ENCODE data around the gene TIFAB. TPM values are rescaled to one million over a fixed set of nuclear protein-coding genes. Genes with fewer than 3 reads are reported as not detected.

Gene TIFAB
- total and polyA plus RNA-seq, 8 donors, result 0.08 TPM; not detected in 7

DNA sequence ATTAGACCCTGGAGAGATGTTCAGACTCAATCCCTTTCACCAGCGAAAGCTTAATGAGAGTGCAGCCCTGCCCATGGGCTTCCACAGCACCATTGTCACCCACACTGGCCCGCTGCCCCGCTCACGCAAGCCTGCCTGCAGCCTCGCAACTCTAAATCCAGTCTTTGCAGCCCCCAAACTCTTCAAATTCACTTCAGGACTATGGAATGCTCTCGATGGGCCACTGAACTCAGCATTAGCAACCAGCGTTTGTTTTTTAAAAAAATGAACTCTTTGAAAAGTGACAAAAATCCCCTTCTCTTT lies 22.1 kb downstream of the TIFAB start:
- Histone ChIP-seq H3K36me3 (no peaks in the 10 kb centered on the region), H3K27me3 (no peaks in the 10 kb centered on the region), H3K4me3 (no peak overlapping the region), H3K9me3 (peaks cover 0 to 12% (median 11%) of the 10 kb centered on the region in 4 donors), H3K27ac (no peak overlapping the region), H3K4me1 (peaks cover 0 to 20% (median 2%) of the 10 kb centered on the region in 4 donors)
- DNase-seq, result no peak
- 84 to 89% (median 88%) methylated on average over 7 of the region's 7 CpGs for WGBS, 5 donors
- intact Hi-C loops (cut with DNase I; ENCODE audit: low total_unique reads), result no loop called here
- TF ChIP-seq EP300 (IDR thresholded peaks at IDR 0.05), result no peak
- TF ChIP-seq, protein P1, sequence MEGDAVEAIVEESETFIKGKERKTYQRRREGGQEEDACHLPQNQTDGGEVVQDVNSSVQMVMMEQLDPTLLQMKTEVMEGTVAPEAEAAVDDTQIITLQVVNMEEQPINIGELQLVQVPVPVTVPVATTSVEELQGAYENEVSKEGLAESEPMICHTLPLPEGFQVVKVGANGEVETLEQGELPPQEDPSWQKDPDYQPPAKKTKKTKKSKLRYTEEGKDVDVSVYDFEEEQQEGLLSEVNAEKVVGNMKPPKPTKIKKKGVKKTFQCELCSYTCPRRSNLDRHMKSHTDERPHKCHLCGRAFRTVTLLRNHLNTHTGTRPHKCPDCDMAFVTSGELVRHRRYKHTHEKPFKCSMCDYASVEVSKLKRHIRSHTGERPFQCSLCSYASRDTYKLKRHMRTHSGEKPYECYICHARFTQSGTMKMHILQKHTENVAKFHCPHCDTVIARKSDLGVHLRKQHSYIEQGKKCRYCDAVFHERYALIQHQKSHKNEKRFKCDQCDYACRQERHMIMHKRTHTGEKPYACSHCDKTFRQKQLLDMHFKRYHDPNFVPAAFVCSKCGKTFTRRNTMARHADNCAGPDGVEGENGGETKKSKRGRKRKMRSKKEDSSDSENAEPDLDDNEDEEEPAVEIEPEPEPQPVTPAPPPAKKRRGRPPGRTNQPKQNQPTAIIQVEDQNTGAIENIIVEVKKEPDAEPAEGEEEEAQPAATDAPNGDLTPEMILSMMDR (IDR thresholded peaks at IDR 0.05), result no peak
- no peak for TF ChIP-seq POLR2AphosphoS5 (IDR thresholded peaks at IDR 0.05)
- no peak for TF ChIP-seq POLR2A (IDR thresholded peaks at IDR 0.05)

DNA sequence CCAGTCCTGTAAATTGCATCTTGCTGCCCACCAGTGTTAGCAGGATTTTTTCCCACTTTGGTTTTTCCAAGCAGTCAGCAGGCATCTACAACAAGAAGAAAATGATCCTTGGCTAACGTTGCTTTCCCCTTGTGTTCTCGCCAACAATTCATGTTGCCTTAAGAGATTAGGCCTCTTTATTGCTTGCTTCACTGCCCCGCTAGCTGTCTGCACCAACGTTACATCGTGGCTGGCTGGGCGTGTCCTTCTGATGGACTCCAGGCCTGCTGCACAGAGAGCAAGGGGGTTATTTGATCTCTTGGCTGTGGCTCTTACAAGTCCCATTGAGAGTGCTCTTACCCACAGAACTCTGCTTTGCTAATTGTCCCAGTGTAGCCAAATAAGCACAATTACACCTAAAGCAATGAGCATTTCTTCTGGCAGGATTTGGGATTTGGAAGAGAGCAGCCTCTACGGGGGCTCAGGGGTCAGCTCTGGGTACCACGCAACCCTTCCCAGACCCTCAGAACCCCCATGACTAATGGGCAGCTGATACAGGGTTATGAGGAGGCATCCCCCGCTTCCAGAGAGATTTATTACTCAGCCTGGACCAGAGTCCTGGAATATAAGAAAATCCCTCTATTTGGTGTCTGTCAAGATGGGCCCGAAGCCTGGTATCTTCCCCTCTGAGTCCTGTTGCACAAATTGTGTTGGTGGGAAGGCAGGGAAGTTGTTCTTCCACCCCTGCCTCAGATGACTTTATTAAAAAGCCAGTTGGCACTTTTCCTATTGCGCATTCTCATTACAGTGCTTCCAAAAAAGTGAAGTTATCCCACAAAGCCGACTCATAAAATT lies 22.6 kb downstream of the TIFAB start:
- Histone ChIP-seq H3K9me3 (peaks cover 0 to 12% (median 11%) of the 10 kb centered on the region in 4 donors), H3K27ac (no peak overlapping the region), H3K4me3 (no peak overlapping the region), H3K27me3 (no peaks in the 10 kb centered on the region), H3K36me3 (no peaks in the 10 kb centered on the region), H3K4me1 (peaks cover 0 to 14% (median 2%) of the 10 kb centered on the region in 4 donors)
- peak in 1 of 2 donors; percentile 57 for DNase-seq
- intact Hi-C loops (cut with DNase I; ENCODE audit: low total_unique reads), result no loop called here
- 54 to 61% (median 58%) methylated on average over 12 of the region's 12 CpGs for WGBS, 5 donors
- TF ChIP-seq POLR2A (IDR thresholded peaks at IDR 0.05) (no peak), POLR2AphosphoS5 (IDR thresholded peaks at IDR 0.05) (no peak), EP300 (IDR thresholded peaks at IDR 0.05) (no peak)
- TF ChIP-seq, protein P1 (IDR thresholded peaks at IDR 0.05), result no peak

DNA sequence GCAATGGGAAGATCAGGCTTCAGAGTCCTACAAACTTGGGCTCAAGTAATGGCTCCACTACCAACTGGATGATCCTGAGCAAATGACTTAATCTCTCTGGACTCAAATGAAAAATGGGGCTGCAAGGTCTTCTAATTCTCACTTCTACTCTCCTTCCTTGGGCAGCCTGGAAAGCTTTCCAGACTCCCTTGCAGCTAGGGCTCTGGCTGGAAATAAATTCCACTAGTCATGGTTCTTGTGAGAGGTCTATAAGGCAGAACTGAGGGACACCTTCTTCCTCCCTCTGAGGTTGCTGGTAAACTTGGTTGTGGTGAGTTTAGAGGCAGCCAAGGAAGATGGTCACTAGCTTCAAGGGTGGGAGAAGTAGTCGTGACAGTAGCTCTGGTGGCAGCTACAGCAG lies 23.6 kb downstream of the TIFAB start:
- Histone ChIP-seq H3K9me3 (peaks cover 0 to 12% (median 11%) of the 10 kb centered on the region in 4 donors), H3K27ac (no peak overlapping the region), H3K36me3 (no peaks in the 10 kb centered on the region), H3K27me3 (no peaks in the 10 kb centered on the region), H3K4me1 (peaks cover 0 to 7% (median 2%) of the 10 kb centered on the region in 4 donors), H3K4me3 (no peak overlapping the region)
- intact Hi-C loops (cut with DNase I; ENCODE audit: low total_unique reads), result no loop called here
- WGBS, 5 donors, result 71 to 93% (median 86%) methylated on average over 1 of the region's 1 CpG
- TF ChIP-seq EP300 (IDR thresholded peaks at IDR 0.05) (no peak), POLR2A (IDR thresholded peaks at IDR 0.05) (no peak), POLR2AphosphoS5 (IDR thresholded peaks at IDR 0.05) (no peak)
- TF ChIP-seq, protein P1 (IDR thresholded peaks at IDR 0.05), result no peak
- no peak for DNase-seq

DNA sequence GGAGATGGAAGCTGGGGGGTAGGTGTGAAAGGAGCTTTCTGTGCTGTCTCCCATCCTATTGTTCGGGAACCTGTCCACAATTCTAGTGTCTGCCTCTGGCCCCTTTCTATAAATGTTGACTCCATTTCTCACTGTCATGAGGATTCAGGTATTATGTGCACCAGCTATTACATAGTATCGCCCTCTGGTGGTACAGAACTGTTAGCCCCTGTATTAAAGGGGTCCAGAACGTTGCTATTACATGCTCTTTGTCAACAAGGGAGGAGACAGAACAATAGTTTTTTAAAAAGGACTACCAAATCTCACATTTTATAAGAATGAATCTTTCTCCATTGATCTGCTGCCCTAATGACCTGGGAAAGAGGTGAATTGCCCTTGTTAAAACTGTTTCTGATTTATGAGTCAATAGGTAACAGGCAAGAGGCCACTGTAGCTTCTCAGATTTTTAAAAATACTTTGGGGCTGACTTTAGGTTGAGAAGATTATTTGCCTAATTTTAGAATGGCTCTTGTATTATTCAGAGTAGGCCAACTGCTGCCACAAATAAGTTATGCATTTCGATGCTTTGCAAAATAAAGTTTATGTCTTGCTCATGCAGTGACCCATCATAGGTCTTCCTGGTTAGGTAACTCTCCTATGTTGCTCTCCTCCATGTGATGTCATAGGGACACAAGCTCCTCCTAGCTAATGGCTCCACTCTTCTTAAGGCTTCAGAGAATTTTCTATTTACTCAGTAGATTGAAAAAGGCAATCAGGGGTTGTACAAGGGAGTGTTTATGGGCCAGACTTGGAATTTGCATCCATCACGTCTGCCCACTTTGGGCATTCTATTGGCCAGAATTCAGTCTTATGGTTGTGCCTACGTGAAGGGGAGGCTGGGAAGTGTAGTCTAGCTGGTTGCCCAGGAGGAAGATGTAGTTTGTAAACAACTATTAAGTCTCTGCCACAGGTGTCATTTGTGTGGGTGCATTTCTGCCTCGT lies 25.8 kb downstream of the TIFAB start:
- TF ChIP-seq POLR2AphosphoS5 (IDR thresholded peaks at IDR 0.05), result no peak
- no peak for TF ChIP-seq EP300 (IDR thresholded peaks at IDR 0.05)
- TF ChIP-seq POLR2A (IDR thresholded peaks at IDR 0.05), result no peak
- TF ChIP-seq, protein P1 (IDR thresholded peaks at IDR 0.05), result peak in 5 of 7 experiments; percentile 27 to 64 (median 55)
- peak in 1 of 2 donors; percentile 65 for DNase-seq
- 45 to 51% (median 46%) methylated on average over 7 of the region's 7 CpGs for WGBS, 5 donors
- Histone ChIP-seq H3K27me3 (no peaks in the 10 kb centered on the region), H3K4me1 (peaks cover 0 to 7% (median 2%) of the 10 kb centered on the region in 4 donors), H3K27ac (peak overlapping the region in 1 of 5 donors; percentile 4), H3K9me3 (peaks cover 0 to 12% (median 11%) of the 10 kb centered on the region in 4 donors), H3K36me3 (no peaks in the 10 kb centered on the region), H3K4me3 (no peak overlapping the region)
- intact Hi-C loops (cut with DNase I; ENCODE audit: low total_unique reads), result no loop called here

Measured in stomach (tissue), 9 donors.